Smooth muscle cell (in vitro differentiated cells): ENCODE results near the gene MBOAT7. TPM values are rescaled to one million over a fixed set of nuclear protein-coding genes. Genes with fewer than 3 reads are reported as not detected.
"Not testable (repeated sequence)": the region's sequence is repeated elsewhere in the genome, so short reads cannot be mapped to it uniquely, and the experiment has no call there.

ENCODE experiments used
- DNase-seq: peaks from one replicate; lab custom pipeline; 2025; ENCODE audit not compliant: unreplicated experiment; lab: John Stamatoyannopoulos, UW
- H2AFZ ChIP-seq: fragments of 200-600 bp; sonication (generic); 2 replicates; pipeline ENCODE4 v1.6.0; 2016; ENCODE audit warnings: antibody characterized with exemption, low read depth, mild to moderate bottlenecking
- H3F3A ChIP-seq: fragments of 200-600 bp; sonication (generic); 2 replicates; pipeline ENCODE4 v1.6.0; 2017; ENCODE audit warnings: antibody characterized with exemption, low read depth
- H3K27ac ChIP-seq: fragments of 200-600 bp; sonication (generic); 2 replicates; pipeline ENCODE4 v1.5.1; 2016; ENCODE audit warnings: low read depth, mild to moderate bottlenecking
- H3K27me3 ChIP-seq: fragments of 200-600 bp; sonication (generic); 2 replicates; pipeline ENCODE4 v1.6.1; 2016; ENCODE audit warnings: low read depth, mild to moderate bottlenecking
- H3K36me3 ChIP-seq: fragments of 200-600 bp; sonication (generic); 2 replicates; pipeline ENCODE4 v1.5.1; 2016; ENCODE audit warnings: low read depth
- H3K4me1 ChIP-seq: fragments of 200-600 bp; sonication (generic); 2 replicates; pipeline ENCODE4 v1.5.1; 2016; ENCODE audit warnings: low read depth
- H3K4me2 ChIP-seq: fragments of 200-600 bp; sonication (generic); 2 replicates; pipeline ENCODE4 v1.6.0; 2016; ENCODE audit warnings: mild to moderate bottlenecking
- H3K4me3 ChIP-seq: fragments of 200-600 bp; sonication (generic); 2 replicates; pipeline ENCODE4 v1.5.1; 2016; ENCODE audit warnings: mild to moderate bottlenecking
- H3K79me2 ChIP-seq: fragments of 200-600 bp; sonication (generic); 2 replicates; pipeline ENCODE4 v1.6.0; 2016; ENCODE audit warnings: low read depth, mild to moderate bottlenecking
- H3K9ac ChIP-seq: fragments of 200-600 bp; sonication (generic); 2 replicates; pipeline ENCODE4 v1.6.0; 2016; ENCODE audit warnings: low read depth
- H3K9me3 ChIP-seq: fragments of 200-600 bp; sonication (generic); replicated peaks from 2 replicates; pipeline ENCODE4 v1.5.1; 2016; ENCODE audit warnings: low read depth
- H4K20me1 ChIP-seq: fragments of 200-600 bp; sonication (generic); 2 replicates; pipeline ENCODE4 v1.6.0; 2016; ENCODE audit warnings: low read depth
- CTCF ChIP-seq: fragments of 200-600 bp; sonication (generic); IDR thresholded peaks from 2 replicates; pipeline ENCODE4 v1.5.1; 2017; ENCODE audit warnings: borderline replicate concordance, mild to moderate bottlenecking, antibody characterized with exemption; ENCODE audit not compliant: insufficient read depth, poor library complexity, severe bottlenecking
- WGBS: methylation state at CpG from one replicate; pipeline ENCODE4 v1.1.7; 2016; ENCODE audit warnings: low lambda C conversion rate; 5-methylcytosine and 5-hydroxymethylcytosine counted together
- polyA plus RNA-seq: library from polyadenylated mRNA; unstranded; fragments of >200 nt; fragmentation: Nextera tagmentation; extraction: Ambion mirVana; gene quantifications from 2 replicates; pipeline ENCODE4 v1.2.1, GENCODE V29; 2016
- total RNA-seq: library from RNA; depleted of rRNA; stranded (reverse); fragments of >200 nt; gene quantifications from 2 replicates; pipeline ENCODE4 v1.2.3, GENCODE V29; 2014

The MBOAT7 gene
- total and polyA plus RNA-seq, 2 experiments from 2014 or later: 106 to 110 TPM

- DNase-seq: no peak
- Histone ChIP-seq H3K4me2 (no peak overlapping the region), H3K9ac (no peak overlapping the region), H3K27ac (no peak overlapping the region), H3K36me3 (no peaks in the 10 kb centered on the region), H3K79me2 (no peaks in the 10 kb centered on the region), H3F3A (no peaks in the 10 kb centered on the region), H2AFZ (no peak overlapping the region), H3K4me3 (no peak overlapping the region), H3K4me1 (no peaks in the 10 kb centered on the region), H3K9me3 (no peaks in the 10 kb centered on the region), H3K27me3 (peaks cover 7% of the 10 kb centered on the region), H4K20me1 (no peaks in the 10 kb centered on the region)
- WGBS: 92% methylated on average over 7 of the region's 7 CpGs
- no peak for TF ChIP-seq CTCF
Measured at GRCh38 chr19:54230031-54230430, 40.7 kb upstream of the MBOAT7 start.

DNA sequence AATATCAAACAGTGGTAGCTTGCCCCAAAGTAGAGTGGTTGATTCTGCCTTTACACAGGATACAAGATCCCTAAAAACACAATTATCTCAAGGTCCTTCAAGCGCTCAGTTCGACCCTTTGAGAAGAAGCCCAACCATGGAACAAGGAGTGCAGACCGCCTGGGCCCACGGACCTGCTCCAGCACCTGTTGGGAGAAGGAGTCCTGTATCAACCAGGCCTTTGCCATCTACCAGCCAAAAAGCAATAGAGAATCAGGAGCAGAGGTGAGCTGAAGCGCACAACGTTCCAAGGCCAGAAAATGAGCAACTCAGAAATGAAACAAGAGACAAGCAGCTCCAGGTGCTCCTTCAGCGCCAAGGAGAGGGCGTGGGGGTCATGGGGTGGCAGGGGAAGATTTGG is 39.8 kb upstream of the MBOAT7 start:
- H3K9me3 ChIP-seq: no peaks in the 10 kb centered on the region
- no peak overlapping the region for H3K9ac ChIP-seq
- no peak overlapping the region for H3K4me2 ChIP-seq
- no peaks in the 10 kb centered on the region for H3K4me1 ChIP-seq
- no peak for TF ChIP-seq CTCF
- H4K20me1 ChIP-seq: no peaks in the 10 kb centered on the region
- no peak overlapping the region for H3K4me3 ChIP-seq
- peaks cover 7% of the 10 kb centered on the region for H3K27me3 ChIP-seq
- H3K36me3 ChIP-seq: no peaks in the 10 kb centered on the region
- no peak for DNase-seq
- 89% methylated on average over 8 of the region's 8 CpGs for WGBS
- H3K27ac ChIP-seq: no peak overlapping the region
- H3K79me2 ChIP-seq: no peaks in the 10 kb centered on the region
- no peaks in the 10 kb centered on the region for H3F3A ChIP-seq
- no peak overlapping the region for H2AFZ ChIP-seq

- WGBS: 89% methylated on average over 10 of the region's 10 CpGs
- H3K27ac ChIP-seq, H3K79me2 ChIP-seq, H3K4me2 ChIP-seq, H3K4me1 ChIP-seq, H3K36me3 ChIP-seq, DNase-seq, H4K20me1 ChIP-seq, H3K27me3 ChIP-seq, H3K9ac ChIP-seq, H3K9me3 ChIP-seq, H2AFZ ChIP-seq, H3K4me3 ChIP-seq, H3F3A ChIP-seq: not testable (repeated sequence)
Measured at GRCh38 chr19:54224619-54225018, 35.2 kb upstream of the MBOAT7 start.

DNA sequence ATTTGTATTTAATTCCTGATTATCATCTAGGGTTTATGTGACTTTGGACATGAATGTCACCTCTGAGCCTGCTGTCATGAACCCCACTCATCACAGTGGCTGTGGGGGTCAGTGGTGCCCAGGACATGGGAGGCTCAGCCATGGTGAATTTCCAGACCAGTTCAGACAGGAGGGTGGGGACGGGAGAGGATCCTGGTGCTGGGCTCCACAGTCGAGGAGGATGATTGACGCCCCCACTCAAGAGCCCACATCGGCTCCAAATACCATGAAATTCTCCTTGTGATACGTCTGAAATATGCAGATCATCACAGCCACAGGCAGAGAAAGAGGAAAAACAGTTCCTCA is 34.5 kb upstream of the MBOAT7 start:
- H3K36me3 ChIP-seq, DNase-seq: not testable (repeated sequence)
- WGBS: 92% methylated on average over 5 of the region's 5 CpGs

DNA sequence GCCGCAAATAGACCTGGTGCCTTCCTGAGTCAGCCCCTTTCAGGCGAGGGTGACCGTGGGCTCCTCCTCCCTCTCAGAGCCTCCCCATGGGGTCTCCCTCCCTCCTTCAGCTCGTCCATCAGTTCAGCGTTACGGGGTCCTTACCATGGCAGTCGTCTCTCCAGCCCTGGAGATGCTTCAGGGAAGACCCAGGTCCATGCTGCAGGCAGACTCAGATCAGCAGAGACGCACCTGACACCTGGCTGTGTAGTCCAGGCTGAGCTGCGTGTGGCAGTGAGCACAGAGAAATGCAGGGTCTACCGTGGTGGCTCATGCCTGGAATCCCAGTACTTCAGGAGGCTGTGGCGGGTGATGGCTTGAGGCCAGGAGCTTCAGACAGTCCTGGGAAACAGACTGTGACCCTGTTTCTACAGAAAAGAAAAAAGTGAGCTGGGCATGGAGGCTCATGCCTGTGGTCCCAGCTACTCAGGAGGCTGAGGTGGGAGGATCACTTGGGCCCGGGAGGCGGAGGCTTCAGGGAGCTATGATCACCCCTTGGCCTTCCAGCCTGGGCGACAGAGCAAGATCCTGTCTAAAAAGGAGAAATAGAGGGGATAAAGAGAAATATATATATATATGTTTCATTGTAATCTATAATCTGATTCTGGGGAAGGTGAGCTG is 34.0 kb upstream of the MBOAT7 start:
- H4K20me1 ChIP-seq, H3K27ac ChIP-seq, H3K79me2 ChIP-seq, DNase-seq, H3K9me3 ChIP-seq, H3K9ac ChIP-seq, H3K4me1 ChIP-seq, H3K27me3 ChIP-seq, H3K4me2 ChIP-seq, H3F3A ChIP-seq, H2AFZ ChIP-seq, H3K4me3 ChIP-seq, H3K36me3 ChIP-seq: not testable (repeated sequence)
- 75% methylated on average over 14 of the region's 14 CpGs for WGBS

More for the DNA sequence above, 34.5 kb upstream of the MBOAT7 start:
- H3K4me2 ChIP-seq, H3K27ac ChIP-seq, H2AFZ ChIP-seq, H4K20me1 ChIP-seq, H3K79me2 ChIP-seq, H3K27me3 ChIP-seq, H3K9ac ChIP-seq, H3F3A ChIP-seq, H3K4me1 ChIP-seq, H3K9me3 ChIP-seq, H3K4me3 ChIP-seq: not testable (repeated sequence)

GRCh38 chr19:54222474-54223276 is 33.3 kb upstream of the MBOAT7 start, which contains the start of gene LILRB3:
TSS of gene LILRB3 (minus strand) at chr19:54223007. CDS start at chr19:54222976, 31 bp downstream.
- H3K36me3 ChIP-seq, H3K4me1 ChIP-seq, H3K79me2 ChIP-seq, DNase-seq, H4K20me1 ChIP-seq, H3K27ac ChIP-seq, H3F3A ChIP-seq, H3K4me3 ChIP-seq, H3K9ac ChIP-seq, H3K9me3 ChIP-seq, H3K4me2 ChIP-seq, H3K27me3 ChIP-seq, H2AFZ ChIP-seq: not testable (repeated sequence)
- WGBS: 87% methylated on average over 16 of the region's 16 CpGs

- not testable (repeated sequence) for H2AFZ ChIP-seq, H3K4me1 ChIP-seq, DNase-seq, H4K20me1 ChIP-seq, H3K4me2 ChIP-seq, H3K9me3 ChIP-seq, H3K27me3 ChIP-seq, H3K79me2 ChIP-seq, H3K36me3 ChIP-seq, H3K4me3 ChIP-seq, H3F3A ChIP-seq, H3K27ac ChIP-seq, H3K9ac ChIP-seq
- 92% methylated on average over 7 of the region's 7 CpGs for WGBS
Measured at GRCh38 chr19:54221947-54222346, 32.6 kb upstream of the MBOAT7 start.
